SK-N-SH (cell line): ENCODE results near the gene AKAP6. TPM values are rescaled to one million over a fixed set of nuclear protein-coding genes. Genes with fewer than 3 reads are reported as not detected.
A peak's percentile ranks its signal among the peaks of the same experiment; 100 is the strongest.

ENCODE experiments used
- CTCF ChIA-PET: fragments of 300-600, 350-600 bp; formaldehyde crosslinking; extraction: SDS; loops from one replicate; lab custom pipeline; 2021; lab: Yijun Ruan, JAX
- POLR2A ChIA-PET: fragments of 350-600 bp; sonication (Branson Sonifier 250); formaldehyde crosslinking; extraction: SDS; loops from one replicate; lab custom pipeline; 2020; ENCODE audit warnings: antibody characterized with exemption, inconsistent platforms; lab: Yijun Ruan, JAX
- DNase-seq: peaks from one replicate; pipeline ENCODE4 v3.0.0; 2012
- H2AFZ ChIP-seq: fragments of 200-600 bp; sonication (generic); 2 replicates; pipeline ENCODE4 v1.8.1; 2016; ENCODE audit warnings: antibody characterized with exemption, mild to moderate bottlenecking, low read depth
- H3F3A ChIP-seq: fragments of 200-600 bp; sonication (generic); replicated peaks from 2 replicates; pipeline ENCODE3; 2016; ENCODE audit warnings: antibody characterized with exemption, mild to moderate bottlenecking; ENCODE audit not compliant: insufficient read depth
- H3K27ac ChIP-seq, 2 experiments: fragments of 200-500 bp in 1 of 2; fragments of 200-600 bp in 1 of 2; sonication (Bioruptor generic) in 1 of 2; sonication (generic), shearing (Covaris generic) in 1 of 2; 2 replicates each; pipeline versions ENCODE4 v1.5.1 to v1.6.1; 2014 to 2016; ENCODE audit warnings: low read depth in 2 of 2, inconsistent platforms in 1 of 2, low read length in 1 of 2, mild to moderate bottlenecking in 1 of 2, mixed read lengths in 1 of 2
- H3K27me3 ChIP-seq: fragments of 200-600 bp; sonication (generic), shearing (Covaris generic); 2 replicates; pipeline ENCODE4 v1.6.1; 2016; ENCODE audit warnings: mixed run types; ENCODE audit not compliant: insufficient read depth
- H3K36me3 ChIP-seq, 2 experiments: fragments of 200-500 bp in 1 of 2; fragments of 200-600 bp in 1 of 2; sonication (Bioruptor generic) in 1 of 2; sonication (generic) in 1 of 2; replicated peaks in 1 of 2; 2 replicates each; pipeline versions ENCODE3 to v1.5.1; 2014 to 2016; ENCODE audit warnings: low read length in 1 of 2, mild to moderate bottlenecking in 1 of 2; ENCODE audit not compliant: insufficient read depth in 2 of 2, control insufficient read depth in 1 of 2
- H3K4me1 ChIP-seq, 2 experiments: fragments of 200-500 bp in 1 of 2; fragments of 200-600 bp in 1 of 2; sonication (Bioruptor generic) in 1 of 2; sonication (generic), shearing (Covaris generic) in 1 of 2; 2 replicates each; pipeline versions ENCODE4 v1.5.1 to v1.6.1; 2014 to 2016; ENCODE audit warnings: low read depth in 1 of 2, low read length in 1 of 2, mixed run types in 1 of 2; ENCODE audit not compliant: insufficient read depth in 2 of 2, control insufficient read depth in 1 of 2
- H3K4me2 ChIP-seq: fragments of 200-600 bp; sonication (generic), shearing (Covaris generic); 2 replicates; pipeline ENCODE4 v1.6.1; 2017; ENCODE audit warnings: mixed run types
- H3K4me3 ChIP-seq, 2 experiments: fragments of 200-500 bp in 1 of 2; fragments of 200-600 bp in 1 of 2; sonication (Bioruptor generic) in 1 of 2; sonication (generic), shearing (Covaris generic) in 1 of 2; 2 replicates each; pipeline versions ENCODE4 v1.5.1 to v1.8.1; 2014 to 2016; ENCODE audit warnings: low read depth in 2 of 2, inconsistent platforms in 1 of 2, low read length in 1 of 2, mild to moderate bottlenecking in 1 of 2, mixed read lengths in 1 of 2, moderate library complexity in 1 of 2
- H3K79me2 ChIP-seq: fragments of 200-600 bp; sonication (generic); 2 replicates; pipeline ENCODE4 v1.8.1; 2017; ENCODE audit warnings: mild to moderate bottlenecking; ENCODE audit not compliant: insufficient read depth
- H3K9ac ChIP-seq: fragments of 200-600 bp; sonication (generic); 2 replicates; pipeline ENCODE4 v1.6.1; 2017; ENCODE audit warnings: mixed run types
- H3K9me2 ChIP-seq: fragments of 200-600 bp; sonication (generic); 2 replicates; pipeline ENCODE4 v1.6.1; 2017; ENCODE audit warnings: mixed run types
- H3K9me3 ChIP-seq: fragments of 200-600 bp; sonication (generic); 2 replicates; pipeline ENCODE4 v1.6.1; 2017; ENCODE audit warnings: mixed run types, mild to moderate bottlenecking, moderate library complexity
- H4K20me1 ChIP-seq: fragments of 200-600 bp; sonication (generic); 2 replicates; pipeline ENCODE4 v1.6.1; 2017; ENCODE audit warnings: mild to moderate bottlenecking, mixed run types; ENCODE audit not compliant: insufficient read depth
- CHD2 ChIP-seq: fragments of 150-350 bp; IDR thresholded peaks from 2 replicates; pipeline ENCODE4 v1.6.1; 2018; ENCODE audit warnings: low read length; ENCODE audit not compliant: partially characterized antibody
- CTCF ChIP-seq: fragments of 200-600 bp; sonication (generic); IDR thresholded peaks from 2 replicates; pipeline ENCODE4 v1.6.1; 2017; ENCODE audit warnings: antibody characterized with exemption, mild to moderate bottlenecking, moderate library complexity
- MXI1 ChIP-seq: IDR thresholded peaks from 2 replicates; pipeline ENCODE4 v1.6.1; 2012; ENCODE audit warnings: mild to moderate bottlenecking, low read depth, low read length, improper control_type of control experiment
- NRF1 ChIP-seq: IDR thresholded peaks from 2 replicates; pipeline ENCODE4 v1.6.1; 2012; ENCODE audit warnings: low read depth, mild to moderate bottlenecking, low read length
- RAD21 ChIP-seq: IDR thresholded peaks from 2 replicates; pipeline ENCODE4 v1.6.1; 2012; ENCODE audit warnings: mild to moderate bottlenecking, low read length
- RCOR1 ChIP-seq: fragments of 150-350 bp; IDR thresholded peaks from 2 replicates; pipeline ENCODE4 v1.6.1; 2017; ENCODE audit warnings: antibody characterized with exemption, low read length
- RFX5 ChIP-seq: IDR thresholded peaks from 2 replicates; pipeline ENCODE4 v1.6.1; 2012; ENCODE audit warnings: mild to moderate bottlenecking, improper control_type of control experiment, low read length
- SIN3A ChIP-seq: IDR thresholded peaks from 2 replicates; pipeline ENCODE4 v1.6.1; 2012; ENCODE audit warnings: low read depth, mild to moderate bottlenecking, low read length, moderate library complexity, borderline replicate concordance
- SMC3 ChIP-seq: IDR thresholded peaks from 2 replicates; pipeline ENCODE4 v1.6.1; 2012; ENCODE audit warnings: low read depth, low read length, improper control_type of control experiment
- ZBTB33 ChIP-seq: IDR thresholded peaks from 2 replicates; pipeline ENCODE4 v1.4.0; 2012; ENCODE audit warnings: low read depth, borderline replicate concordance
- WGBS: methylation state at CpG from one replicate; pipeline ENCODE4 v1.1.6; 2017; ENCODE audit warnings: low lambda C conversion rate; 5-methylcytosine and 5-hydroxymethylcytosine counted together
- polyA plus RNA-seq, 3 experiments: library from polyadenylated mRNA; depleted of rRNA; stranded (reverse); fragments of >200 nt; gene quantifications; 2 replicates each; pipeline ENCODE4 v1.2.3, GENCODE V29; 2012

The AKAP6 gene
- polyA plus RNA-seq, 1 of the 3 experiments (the other 2 are of a cell fraction) = 1.7 TPM

- POLR2A ChIA-PET = no interaction called here
- Histone ChIP-seq H3K79me2 (no peaks in the 10 kb centered on the region), H3F3A (no peaks in the 10 kb centered on the region), H3K36me3 (peaks cover under 1 to 2% of the 10 kb centered on the region in 2 experiments), H3K27ac (no peak overlapping the region), H2AFZ (no peak overlapping the region)
- WGBS = 72% methylated on average over 2 of the region's 2 CpGs
- TF ChIP-seq SIN3A (no peak), MXI1 (no peak), ZBTB33 (no peak), CTCF (no peak), NRF1 (no peak)
- TF ChIP-seq, all 33 proteins: peak for 0
- H3K4me2 ChIP-seq = no peak overlapping the region
- no peak overlapping the region for H3K4me3 ChIP-seq
- peaks cover 6 to 7% of the 10 kb centered on the region in 2 experiments; a peak in 3 of 4 replicates for H3K4me1 ChIP-seq
- H3K9me3 ChIP-seq = no peaks in the 10 kb centered on the region
- H4K20me1 ChIP-seq = no peaks in the 10 kb centered on the region
- DNase-seq = no peak
- no peak overlapping the region for H3K9ac ChIP-seq
- CTCF ChIA-PET = interaction anchor here (1.4 kb wide), 1 partner anchor 14 kb away, joined by 4 read pairs; no protein-coding TSS in a partner anchor
- H3K27me3 ChIP-seq = no peaks in the 10 kb centered on the region
- no peaks in the 10 kb centered on the region for H3K9me2 ChIP-seq
Measured at GRCh38 chr14:32574269-32574668, 245.2 kb downstream of the AKAP6 start.

- Histone ChIP-seq H2AFZ (no peak overlapping the region), H3K4me1 (peaks cover 6 to 7% of the 10 kb centered on the region in 2 experiments; a peak in 3 of 4 replicates), H3K9ac (peak overlapping the region; percentile 11; the same call in 1 of the 2 replicates), H3K79me2 (no peaks in the 10 kb centered on the region), H3K36me3 (peaks cover 2 to 5% of the 10 kb centered on the region in 2 experiments), H3K4me2 (no peak overlapping the region), H3K27me3 (no peaks in the 10 kb centered on the region), H3K9me3 (no peaks in the 10 kb centered on the region; the same call in 1 of the 2 replicates), H3F3A (no peaks in the 10 kb centered on the region), H3K27ac (peak overlapping the region; percentile 7 to 58; a peak in 2 of 4 replicates), H4K20me1 (no peaks in the 10 kb centered on the region), H3K9me2 (no peaks in the 10 kb centered on the region), H3K4me3 (no peak overlapping the region; a peak in 1 of 4 replicates)
- POLR2A ChIA-PET = no interaction called here
- peak; percentile 58 for DNase-seq
- peak; percentile 96 for TF ChIP-seq RAD21
- 0 out of 2 replicates have a peak, but pooled peaks have one; percentile 24 for TF ChIP-seq NRF1
- no peak for TF ChIP-seq RFX5
- peak; percentile 98 for TF ChIP-seq CTCF
- TF ChIP-seq SMC3 = peak; percentile 83
- TF ChIP-seq CHD2 = no peak
- 0 out of 2 replicates have a peak, but pooled peaks have one; percentile 16 for TF ChIP-seq RCOR1
- CTCF ChIA-PET = interaction anchor here (0.6 to 3.0 kb wide), 23 partner anchors 9 to 1699 kb away, joined by 3 to 21 read pairs (median 4); no protein-coding TSS in a partner anchor
- 33% methylated on average over 6 of the region's 6 CpGs for WGBS
Measured at GRCh38 chr14:32576088-32576795, 247.1 kb downstream of the AKAP6 start.
